ENCODE results near the gene NPAS2.

The NPAS2 gene

DNA sequence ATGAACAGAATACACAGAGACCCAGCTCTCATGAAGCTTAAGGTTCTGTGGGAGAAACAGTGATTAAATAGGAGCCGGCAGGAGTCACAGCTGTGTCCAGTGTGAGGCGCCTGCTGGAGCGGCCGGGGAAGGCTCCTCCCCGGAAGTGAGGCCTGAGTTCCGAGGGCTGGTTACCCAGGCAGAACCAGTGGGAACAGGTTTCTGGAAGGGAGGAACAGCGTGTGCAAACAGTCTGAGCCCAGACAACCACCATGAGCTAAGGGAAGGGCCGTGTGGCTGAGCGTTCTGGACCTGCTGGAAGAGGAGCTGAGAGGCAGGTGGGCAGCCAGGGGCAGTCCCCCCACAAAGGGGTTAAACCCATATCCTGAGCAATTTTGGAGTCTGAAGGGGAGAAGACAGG, 26.0 kb upstream of the NPAS2 start:
- no peak for DNase-seq

DNA sequence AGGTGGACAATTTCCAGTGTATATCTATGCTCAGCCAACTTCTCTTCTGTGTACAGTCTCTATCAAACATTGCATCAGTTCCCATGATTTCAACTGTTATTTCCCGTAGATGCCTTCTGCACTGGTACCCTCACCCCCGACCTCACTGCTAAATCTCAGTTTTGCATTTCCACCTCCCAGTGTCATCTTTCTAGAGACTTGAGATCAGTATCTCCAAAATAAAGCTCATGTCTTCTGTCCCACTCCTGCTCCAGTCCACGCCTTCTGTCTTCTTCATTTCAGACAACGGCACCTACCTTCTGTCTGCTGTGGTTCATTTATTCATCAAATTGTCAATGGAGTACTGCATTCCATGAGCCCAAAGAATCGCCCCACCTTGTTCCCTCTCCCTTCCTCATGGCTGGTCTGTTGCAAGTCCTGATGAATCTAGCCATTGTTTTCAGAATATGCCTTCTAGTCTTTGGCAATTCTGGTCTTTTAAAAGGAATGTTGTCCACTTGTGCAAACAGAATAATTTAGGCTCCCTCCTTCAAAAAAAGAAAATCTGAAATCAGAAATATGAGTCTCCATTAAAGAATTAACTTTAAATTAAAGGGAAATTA, 23.3 kb upstream of the NPAS2 start:
- no peak for DNase-seq

DNA sequence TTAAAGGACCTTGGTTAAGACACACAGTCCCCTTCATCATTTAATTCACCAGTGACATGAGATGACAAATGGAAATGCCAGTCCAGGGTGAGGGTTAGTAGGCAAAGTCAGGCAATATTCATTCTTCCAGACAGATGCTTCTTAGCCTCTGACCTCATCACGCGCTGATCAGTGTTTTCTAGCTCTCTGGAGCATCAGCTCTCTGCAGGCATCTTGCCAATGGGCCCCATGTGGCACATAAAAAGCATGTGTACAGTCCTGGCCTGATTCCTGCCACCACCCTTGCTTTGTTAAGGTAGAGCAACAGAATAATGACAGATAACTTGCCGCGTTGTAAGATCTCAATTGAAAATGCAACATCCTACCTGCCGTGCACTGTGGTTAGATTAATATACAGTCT, 20.3 kb upstream of the NPAS2 start:
- no peak for DNase-seq

DNA sequence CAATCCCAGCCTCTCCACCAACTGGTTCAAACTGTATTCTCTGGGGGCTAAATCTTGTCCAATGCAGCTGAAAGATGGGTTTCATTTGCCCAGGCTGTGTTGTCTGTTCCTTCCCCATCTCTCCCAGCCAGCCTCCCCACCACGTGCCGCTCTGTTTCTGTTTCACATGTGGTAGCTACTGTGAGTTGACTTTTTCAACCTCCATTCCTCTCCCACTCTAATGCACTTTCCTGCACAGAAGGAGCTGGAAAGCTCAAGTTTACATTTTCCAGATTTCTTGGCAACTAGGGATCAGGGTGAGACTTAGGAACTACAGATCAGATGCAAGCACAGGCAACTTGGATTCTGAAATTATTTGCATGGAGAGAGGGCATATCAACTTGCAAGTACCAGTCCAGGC, 19.0 kb upstream of the NPAS2 start:
- DNase-seq = no peak

DNA sequence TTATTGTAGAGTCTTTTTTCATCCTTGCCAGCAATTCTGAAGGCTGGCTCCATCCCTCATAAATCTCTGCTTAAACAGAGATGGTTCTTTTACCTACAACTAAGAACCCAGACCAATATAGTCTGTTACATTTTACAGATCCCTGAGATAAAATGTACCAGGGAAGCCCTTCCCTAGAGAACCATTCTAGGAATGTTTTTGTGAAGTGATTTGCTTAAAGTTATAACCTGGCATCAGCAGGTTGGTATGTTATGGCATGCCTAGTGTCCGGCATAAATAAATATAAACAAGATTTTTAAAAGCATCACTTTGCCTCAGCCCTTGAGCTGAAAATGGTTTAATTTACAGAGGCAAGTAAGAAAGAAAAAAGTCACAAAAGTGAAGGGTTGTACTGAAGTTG, 18.5 kb upstream of the NPAS2 start:
- no peak for DNase-seq

DNA sequence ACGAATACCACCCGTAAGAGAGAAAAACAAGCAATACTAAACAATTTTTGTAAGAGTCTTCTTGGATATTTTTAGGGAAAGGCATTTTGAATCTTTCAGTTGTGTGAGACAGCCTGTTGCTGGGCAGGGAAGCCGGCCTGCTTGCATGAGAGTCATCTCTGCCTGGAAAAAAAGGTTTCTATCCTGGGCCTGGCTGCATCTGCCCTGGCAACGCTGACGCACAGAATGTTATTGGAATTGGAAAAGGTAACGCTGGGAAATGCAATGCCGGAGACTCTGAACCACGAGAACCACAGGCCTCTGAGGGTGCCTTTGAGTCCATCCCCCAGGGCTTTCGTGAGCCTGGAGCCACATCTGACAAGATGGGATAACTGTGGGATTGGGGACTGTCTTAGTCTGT, 17.9 kb upstream of the NPAS2 start:
- DNase-seq = no peak

DNA sequence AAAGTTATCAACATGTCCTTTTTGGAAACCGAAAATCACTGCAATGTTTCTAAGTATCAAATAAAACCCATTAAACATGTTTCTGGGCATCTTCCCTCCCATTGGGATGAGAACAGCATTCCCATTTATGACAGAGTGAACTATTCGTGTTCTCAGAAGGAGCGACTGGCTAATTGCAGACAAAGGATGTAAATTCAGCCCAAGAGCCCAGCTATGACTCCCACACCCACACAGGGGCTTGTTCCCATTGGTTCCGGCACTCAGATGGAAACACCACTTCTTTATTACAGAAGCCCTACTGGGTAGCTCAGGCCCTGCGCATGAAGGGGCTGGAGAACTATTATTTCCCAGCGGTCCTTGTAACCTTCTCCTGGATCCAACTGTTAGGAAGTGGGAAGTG, 16.6 kb upstream of the NPAS2 start:
- no peak for DNase-seq

DNA sequence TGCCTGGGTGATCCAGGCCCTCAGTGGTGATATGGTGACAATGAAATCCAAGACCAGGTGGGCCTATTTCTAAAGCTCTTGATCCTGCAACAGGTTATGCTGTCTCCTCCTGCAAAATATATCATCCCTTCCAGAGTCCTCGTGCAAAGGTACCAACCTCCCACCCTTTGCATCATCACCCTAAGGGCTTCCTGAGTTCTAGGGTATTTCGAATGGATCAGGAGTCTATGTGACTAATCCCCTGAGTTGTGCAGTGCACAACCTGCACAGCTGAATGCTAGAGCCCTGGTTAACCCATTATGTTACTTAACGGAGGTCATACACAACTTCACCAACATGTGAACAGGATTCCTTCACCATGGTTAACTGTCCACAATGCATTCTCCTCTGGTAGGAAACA, 13.4 kb upstream of the NPAS2 start:
- DNase-seq = no peak

DNA sequence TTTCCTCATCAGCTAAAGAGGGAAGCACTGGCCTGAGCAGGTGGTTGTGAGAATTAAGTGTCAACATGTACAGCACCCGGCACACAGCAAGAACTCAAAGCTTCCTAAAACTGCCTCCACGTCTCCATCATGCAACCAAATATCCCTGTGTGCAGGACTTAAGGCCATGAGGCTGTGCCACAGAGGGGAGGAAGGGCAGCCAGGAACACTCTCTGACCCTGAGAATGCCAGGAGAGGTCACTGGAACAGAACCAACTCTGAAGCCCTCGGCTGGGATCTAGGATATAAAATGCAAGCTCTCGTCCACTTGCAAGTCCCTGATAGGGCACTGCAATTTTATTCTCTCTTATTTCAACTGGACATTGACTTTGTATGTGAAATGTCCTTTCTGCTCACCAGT, 12.2 kb upstream of the NPAS2 start:
- DNase-seq = no peak

DNA sequence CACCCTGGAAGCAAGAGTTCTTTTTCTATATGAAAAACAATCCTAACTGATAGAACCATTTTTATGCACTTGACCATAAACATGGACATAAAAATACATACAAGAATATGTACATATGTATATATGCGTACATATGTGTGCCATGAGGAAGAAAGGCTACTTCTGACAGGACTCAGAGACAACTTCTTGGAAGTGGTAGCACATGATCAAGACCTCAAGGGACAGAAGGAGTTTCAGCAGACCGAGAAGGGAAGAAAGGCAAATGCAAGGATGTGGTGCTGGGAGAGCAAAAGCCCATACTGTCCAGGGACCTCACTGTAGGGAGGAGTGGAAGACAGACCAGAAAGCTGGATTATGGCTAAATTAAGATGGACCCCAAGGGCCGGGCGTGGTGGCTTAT, 11.4 kb upstream of the NPAS2 start:
- DNase-seq = no peak

DNA sequence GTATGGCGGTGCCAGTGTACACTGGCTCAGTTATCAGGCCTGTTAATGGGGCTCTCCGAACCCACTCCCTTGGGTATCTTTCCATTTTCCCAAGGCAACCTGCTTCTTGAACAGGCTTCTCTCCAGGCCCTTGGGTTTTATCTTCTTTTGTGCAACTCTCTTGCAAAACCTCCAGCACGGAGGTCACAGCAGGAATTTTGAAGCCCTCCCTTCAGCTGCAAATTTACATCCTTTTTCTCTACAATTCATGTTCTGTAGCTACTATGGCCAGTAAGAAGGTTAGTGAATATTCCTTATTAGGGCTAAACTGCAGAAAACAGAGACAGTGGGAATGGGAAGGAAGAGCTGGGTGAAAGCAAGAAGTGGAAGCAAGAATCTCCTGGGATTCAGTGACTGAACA, 10.4 kb upstream of the NPAS2 start:
- DNase-seq = no peak

DNA sequence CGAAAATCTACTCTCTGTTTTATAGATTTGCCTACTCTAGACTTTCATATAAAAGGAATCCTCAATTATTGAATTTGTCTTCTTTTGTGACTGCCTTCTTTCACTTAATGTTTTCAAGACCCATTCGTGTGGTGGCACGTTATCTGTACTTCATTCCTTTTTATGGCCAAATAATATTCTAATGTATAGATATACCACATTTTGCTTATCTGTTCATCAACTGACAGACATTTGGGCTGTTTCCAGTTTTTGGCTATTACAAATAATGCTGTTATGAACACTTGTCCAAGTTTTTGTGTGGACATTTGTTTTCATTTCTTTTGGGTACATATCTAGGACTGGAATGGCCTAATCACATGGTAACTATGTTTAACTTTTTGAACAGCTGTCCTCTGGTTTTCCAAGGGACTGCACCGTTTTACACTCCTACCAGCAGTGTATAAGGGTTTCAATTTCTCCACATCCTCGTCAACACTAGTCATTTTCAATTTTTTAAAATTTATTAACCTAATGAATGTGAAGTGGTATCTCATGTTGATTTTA, 9.3 kb upstream of the NPAS2 start:
- DNase-seq = no peak

DNA sequence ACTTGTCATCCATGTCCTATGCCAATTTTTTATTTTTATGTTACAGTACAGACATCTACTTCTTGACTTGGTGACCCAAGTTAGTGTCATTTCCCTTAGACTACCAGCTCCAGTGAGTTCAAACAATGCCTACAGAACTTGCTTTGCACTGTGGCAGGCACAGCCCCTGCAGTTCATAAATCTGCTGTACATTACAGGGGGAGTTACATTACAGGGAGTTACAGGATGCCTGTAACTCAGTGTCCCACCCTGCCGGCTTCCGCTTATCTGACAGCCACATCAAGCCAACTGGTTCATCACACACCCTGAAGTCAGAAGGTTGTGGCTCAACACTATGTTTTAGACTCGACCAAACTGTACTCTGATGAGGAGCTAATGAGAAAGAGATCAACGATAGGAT, 7.8 kb upstream of the NPAS2 start:
- peak; percentile 18 to 29 for DNase-seq

DNA sequence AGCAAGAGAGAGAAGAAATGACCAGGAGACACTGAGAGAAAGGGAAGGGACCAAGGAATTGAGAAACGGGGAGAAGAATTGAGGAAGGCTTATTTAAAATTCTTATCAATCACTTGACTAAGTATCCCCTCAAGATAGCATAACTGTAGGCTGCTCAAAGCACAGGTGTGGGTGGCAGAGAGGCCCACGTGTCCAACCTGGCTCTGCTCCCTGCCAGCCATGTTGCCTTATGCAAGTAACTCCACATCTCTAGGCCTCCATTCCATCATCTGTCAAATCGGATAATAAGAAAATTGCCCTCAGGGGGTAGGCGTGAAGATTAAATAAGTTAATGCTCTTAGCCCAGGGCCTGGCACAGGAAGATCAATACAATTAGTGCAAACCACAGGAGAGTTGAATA, 7.4 kb upstream of the NPAS2 start:
- no peak for DNase-seq

DNA sequence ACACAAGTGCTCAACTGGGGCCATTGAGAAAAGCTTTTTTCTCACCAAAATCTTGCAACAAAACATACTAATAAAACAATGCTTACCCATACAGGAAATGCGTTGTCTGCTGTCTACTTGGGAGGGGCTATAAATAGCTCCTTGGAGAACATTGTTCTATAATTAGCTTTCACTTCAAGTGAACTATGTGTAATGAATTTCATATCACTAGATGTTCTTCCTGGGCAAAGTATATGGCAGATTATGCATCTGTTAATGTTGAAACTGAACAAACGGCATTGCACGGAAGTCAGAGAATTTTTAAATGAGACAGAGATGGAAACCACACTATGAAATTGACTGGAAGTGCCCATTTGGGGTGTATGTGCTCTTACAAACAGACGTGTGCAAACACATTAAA, 6.4 kb upstream of the NPAS2 start:
- peak in 1 of 2 donors; percentile 7 for DNase-seq

DNA sequence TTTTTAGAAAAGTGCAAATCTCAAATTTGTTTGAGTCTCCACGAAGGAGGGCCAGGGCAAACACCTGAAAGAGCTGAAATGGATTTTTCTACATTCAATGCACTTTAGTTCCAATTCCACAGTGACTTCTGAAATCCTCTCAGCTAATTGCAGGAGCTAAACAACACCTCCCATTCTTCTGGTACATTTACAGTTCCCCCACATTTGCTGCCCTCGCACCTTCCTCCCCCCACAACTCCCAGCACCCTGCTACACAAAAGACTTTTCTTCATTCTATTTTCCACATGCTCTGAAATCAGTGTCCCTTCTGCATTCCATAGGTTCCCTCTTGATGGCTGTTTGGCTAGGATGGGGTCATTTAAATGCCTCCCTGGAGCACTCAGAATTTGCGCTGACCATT, 5.9 kb upstream of the NPAS2 start:
- DNase-seq = no peak

DNA sequence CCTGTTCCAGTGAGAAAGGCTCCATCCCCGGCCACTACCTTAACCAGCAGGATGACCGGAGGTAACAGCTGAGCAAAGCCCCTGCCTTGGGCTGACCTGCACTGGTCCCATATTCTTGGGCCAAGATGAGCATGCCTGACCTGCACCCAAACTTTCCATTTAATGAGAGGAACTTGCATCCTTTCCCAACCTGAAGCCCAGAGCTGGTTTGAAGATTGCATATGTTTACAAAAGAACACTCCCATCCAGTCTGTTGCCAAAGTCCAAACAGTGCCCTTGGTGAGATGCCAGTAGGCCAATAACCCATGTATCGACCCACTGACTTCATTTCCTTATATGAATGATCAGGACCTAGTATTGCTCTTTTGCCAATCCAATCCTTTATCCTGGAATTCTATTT, 5.5 kb upstream of the NPAS2 start:
- no peak for DNase-seq

DNA sequence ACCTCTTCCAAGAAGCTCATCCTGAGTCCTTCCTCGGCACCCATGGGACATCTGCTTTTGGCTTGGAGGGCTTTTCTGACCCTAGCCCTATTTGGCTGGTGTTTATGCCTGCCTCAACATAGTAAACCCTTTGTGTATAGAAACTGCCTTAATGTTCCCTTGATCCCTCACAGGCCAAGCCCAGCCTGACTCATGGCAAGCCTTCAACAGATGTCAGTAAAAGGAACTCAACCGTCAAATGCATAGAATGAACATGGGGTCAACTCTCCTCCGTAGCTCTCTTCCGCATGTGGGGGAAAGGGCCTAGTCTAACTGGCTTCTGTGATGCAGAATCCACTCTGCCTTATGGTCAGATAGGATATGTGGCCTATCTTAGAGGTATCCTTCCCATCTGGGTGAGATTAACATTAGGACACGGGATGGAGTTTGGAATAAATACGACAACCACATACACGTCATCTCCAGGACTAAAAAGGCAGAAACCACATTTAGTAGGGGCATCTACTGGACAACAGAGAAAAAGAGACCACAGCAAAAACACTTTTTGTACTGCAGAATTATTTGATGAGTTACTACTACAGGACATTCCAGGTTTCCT, 2.5 kb upstream of the NPAS2 start:
- DNase-seq = no peak

DNA sequence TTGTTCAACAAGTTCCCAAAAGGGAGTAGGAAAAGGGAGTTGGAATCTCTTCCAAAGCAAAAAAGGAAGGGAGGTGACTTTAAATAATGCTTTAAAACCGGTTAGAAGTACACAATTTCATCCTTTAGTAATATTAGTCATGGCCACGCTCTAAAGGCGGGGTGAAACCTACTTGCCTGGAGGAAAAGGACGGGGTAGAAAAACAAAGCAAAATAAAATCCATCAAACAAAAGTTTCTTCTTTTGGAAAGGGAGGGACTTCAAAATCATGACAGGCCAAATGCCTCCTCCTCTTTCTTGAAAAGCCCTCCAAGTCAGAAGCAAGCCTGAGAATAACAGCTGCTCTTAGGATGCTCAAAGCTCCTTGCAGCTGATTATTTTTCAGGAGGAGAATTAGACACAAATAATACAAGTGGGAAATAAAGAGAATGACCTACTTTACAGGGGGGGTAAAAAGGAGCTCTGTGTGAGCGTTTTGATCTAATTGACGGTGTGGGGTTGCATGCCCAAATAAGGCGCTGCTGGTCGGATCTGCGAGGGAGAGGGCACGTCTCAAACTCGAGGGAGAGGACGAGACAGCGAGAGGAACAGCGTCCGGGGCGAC, 1.8 kb upstream of the NPAS2 start:
- DNase-seq = no peak

DNA sequence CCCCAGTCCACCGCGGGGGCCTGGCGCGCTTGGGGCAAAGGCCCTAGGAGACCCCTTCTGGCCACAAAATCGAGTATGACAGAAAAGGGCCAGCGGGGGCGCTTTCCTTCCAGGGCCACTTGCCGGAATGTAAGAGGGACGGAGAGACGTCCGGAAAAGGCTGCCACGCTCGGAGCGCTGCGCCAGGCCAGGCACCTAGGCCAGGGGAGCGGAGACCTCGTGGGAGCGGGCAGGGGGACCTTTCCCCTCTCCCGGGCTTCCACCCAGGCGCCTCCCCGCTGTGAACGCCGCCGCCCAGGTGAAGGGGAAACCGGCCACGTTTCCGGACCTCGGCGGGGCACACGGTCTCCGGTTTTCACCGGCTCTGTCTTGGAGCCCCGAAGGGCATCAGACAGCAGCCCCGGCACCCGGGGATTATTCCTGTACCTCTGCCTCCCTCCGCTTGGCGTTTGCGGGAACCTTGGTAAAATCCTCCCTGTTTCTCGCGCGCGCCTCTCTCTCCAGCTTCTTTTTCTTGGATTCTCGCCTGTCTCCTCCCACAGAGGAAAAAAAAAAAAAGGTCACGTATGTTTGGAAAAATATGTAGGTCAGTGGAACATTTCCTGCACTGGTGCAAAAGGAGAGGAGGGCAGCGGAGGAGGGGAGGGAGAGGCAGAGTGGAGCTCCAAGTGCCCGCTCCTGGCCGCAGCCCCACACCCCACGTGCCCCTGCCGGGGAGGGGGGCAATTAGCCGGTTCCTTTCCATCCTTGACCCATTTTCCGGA, 1.2 kb upstream of the NPAS2 start:
- no peak for DNase-seq

DNA sequence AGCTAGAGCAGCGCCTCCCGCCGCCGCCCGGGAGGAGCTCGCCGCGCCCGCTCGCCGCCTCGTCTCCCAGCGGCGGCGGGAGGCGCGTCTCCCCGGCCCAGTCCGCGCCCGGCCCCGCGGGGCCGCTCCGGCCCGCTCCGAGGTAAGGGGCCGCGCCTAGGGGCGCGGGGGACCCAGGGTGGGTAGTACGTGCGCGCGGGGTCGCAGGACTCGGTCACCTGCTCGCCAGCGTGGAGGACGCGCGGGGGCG, 259 bp downstream of the NPAS2 start:
- no peak for DNase-seq

DNA sequence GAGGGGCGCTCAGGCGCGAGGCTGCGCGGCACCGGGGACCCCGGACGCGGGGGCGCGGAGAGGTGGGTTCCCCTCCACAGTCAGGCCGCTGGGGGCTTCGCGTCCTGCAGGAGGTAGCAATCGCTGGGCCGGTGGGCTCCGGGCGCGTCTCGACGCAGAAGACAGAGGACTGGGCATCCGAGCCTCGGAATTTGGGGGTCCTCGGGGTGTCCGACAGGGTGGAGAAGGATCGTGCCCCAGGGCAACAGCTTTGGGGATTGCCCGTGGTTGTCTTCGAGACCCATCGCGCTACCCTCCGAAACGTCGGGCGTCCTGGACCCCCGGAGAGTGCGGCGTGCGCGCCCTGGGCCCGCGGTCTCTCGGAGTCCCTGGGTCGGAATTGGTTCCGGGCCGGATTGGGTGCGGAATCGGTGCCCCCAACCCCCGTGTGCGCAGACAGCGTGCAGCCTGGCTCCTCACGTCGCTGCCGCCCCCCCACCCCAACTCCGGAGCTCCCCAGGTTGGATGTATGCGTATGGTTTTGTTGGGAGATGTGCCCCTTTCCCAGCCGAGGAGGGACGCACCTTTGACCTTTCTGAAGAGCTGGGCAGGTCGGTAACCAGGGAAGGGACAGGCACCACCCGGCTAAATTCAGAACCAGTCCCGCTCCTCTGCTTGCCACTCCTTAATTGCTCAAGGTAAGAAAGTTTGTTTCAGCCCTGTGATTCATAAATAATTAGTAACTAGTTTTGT, 750 bp downstream of the NPAS2 start:
- DNase-seq = no peak

DNA sequence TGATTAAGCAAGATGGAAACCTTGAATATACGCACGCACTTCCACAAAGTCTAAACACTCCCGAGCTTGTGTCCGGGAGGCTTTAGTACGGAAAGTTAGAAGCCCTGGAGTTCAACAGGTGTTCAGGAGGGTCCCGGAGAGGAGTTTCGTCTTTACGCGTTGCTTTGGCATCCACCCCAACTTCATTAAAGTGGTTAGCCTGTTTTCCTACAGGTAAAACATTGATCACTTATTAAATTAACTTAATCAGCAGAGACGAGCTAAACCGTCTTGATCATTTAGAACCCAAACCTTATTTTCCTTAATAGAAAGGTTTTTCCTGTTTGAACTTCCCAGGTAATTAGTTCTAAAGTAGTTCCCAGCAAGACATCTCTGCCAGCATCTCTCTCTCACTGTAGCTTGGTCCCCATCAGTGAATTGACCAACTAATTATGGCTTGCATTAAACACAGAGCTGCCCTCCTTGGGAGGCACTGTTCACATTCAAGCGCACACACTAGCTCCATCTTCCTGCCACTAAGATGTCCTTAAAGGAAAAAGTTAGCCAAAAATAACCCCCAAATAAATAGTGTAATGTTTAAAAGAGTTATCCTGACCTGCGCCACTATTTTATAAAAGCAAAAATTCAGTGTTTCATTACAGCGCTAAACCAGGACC, 1.4 kb downstream of the NPAS2 start:
- no peak for DNase-seq
